Stimulated activated CD4-positive, alpha-beta T cell treated with anti-CD3 and anti-CD28 coated beads, TNF-alpha, amount 100 ng/mL, for 24 hours (primary cell): ENCODE results near the gene ME2.
"Not testable (repeated sequence)": the region's sequence is repeated elsewhere in the genome, so short reads cannot be mapped to it uniquely, and the experiment has no call there.

Experiments
- DNase-seq, 3 experiments: peaks; one replicate each; pipeline ENCODE4 v3.0.0-alpha.2; 2020; ENCODE audit warnings: low read depth in 3 of 3

Gene ME2

DNA sequence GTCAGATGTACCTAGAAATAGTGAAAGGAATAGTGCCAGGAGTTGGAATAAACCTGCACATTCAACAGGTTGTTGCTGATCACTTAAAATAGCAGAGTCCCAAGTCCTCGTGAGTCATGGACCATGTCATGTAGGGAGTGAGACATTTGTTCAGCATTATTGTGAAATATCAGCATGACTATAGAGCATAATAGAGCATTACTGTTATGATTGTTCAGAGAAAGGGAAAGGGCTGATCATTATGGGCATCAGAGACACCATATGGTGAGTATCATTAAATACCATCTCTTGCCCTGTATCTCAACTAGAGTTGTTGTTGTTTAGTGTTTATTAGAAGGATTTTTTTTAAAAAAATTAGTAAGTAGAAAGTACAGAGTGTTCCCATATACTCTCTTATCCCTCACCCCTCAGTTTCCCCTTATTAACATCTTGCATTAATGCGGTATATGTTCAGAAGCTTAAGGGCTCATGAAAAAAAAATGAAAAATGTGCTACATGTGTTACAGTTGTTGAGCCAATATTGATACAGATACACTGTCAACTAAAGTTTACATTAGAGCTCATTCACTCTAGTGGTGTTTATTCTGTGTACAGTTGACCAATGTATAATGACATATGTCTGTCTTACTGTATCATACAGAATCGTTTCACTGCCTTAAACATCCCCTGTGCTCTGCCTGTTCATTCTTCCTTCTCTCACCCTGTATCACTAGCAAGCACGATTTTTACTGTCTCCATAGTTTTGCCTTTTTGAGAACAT, 94.6 kb downstream of the ME2 start:
- DNase-seq: no peak

- no peak for DNase-seq
Observed at GRCh38 chr18:50977037-50977760, 98.3 kb downstream of the ME2 start.

- DNase-seq: no peak
Observed at GRCh38 chr18:50981381-50981780, 102.5 kb downstream of the ME2 start.

GRCh38 chr18:50982086-50982801, 103.3 kb downstream of the ME2 start:
- no peak for DNase-seq

DNA sequence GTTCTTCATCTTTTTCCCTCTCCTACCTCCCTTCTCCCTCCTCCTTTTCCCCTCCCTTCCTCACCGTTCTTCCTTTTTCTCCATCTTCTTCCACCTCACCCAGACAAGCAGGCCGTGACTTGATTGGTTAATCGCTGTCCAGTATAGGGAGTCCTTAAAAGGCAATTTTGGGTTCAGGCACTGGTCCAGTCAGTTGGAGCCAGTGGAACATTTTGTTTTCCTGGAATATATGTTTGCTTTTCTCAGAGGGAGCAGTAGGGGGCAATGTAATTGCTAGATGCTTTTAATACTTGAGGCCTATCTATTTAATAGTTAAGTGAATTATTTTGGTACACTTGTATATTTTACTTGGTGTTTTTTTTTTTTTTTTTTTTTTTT, 103.9 kb downstream of the ME2 start:
- DNase-seq: no peak

DNA sequence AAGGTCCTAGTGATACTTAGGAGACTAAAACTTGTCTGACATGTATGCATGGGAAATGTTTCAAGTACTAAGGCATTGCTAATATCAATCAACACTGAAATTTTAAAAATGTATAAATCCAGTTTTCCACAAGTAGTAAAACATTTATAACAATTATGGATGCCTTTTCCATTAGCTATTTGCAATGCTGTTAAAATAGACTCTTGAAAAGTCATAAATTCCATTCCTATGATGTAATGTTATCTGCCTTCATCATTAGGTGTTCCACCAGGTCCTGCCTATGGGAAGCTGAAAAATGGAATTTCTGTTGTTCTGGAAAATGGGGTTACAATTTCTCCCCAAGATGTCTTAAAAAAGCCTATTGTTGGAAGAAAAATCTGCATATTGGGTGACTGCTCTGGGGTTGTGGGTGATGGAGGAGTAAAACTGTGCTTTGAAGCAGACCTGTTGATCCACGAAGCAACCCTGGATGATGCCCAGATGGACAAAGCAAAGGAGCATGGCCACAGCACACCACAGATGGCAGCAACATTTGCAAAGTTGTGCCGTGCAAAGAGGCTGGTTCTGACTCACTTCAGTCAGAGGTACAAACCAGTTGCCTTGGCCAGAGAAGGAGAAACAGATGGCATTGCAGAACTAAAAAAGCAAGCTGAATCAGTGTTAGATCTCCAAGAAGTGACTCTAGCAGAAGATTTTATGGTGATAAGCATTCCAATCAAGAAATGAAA, 107.6 kb downstream of the ME2 start:
- no peak for DNase-seq

- no peak for DNase-seq
Observed at GRCh38 chr18:50987261-50987660, 108.3 kb downstream of the ME2 start.

DNA sequence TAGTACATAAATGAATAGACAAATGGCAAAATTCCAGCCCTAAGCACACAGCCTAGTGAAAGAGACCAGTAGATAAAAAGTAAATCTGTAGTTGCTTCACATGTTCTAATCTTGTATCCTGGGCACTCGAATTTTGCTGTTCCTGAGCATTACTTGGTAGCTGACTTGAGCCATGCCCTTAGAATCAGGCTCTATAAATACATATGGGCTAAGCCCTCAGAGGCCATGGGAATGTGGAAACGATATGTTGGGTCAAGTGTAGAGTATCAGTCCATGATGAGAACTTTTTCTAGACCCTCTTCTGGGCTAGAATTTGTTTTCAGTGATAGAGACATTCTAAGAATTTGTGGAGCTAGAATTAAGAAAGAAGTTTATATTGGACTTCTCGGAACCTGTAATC, 110.8 kb downstream of the ME2 start:
- DNase-seq: no peak

GRCh38 chr18:50992351-50992762, 113.4 kb downstream of the ME2 start:
- no peak for DNase-seq

DNA sequence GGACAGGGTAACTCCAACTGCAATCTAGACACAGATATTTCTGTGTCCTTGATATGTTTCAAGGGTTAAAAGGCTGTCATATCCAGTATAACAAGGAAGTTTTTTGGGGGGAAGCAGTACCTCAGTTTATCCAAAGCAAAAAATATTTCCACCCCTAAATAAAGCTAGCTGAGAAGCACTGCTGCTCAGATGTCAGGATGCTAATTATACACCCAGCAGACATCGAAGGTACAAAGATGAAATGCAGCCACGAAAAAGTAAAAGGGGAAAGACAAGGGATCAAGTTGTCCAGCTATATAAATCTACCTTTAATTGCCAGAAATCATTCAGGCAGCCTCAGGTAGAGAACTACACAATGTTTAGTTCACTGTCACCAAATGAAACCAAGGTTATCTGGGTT, 115.1 kb downstream of the ME2 start:
- DNase-seq: no peak

- not testable (repeated sequence) for DNase-seq
Observed at GRCh38 chr18:51003174-51003573, 124.3 kb downstream of the ME2 start.
